Measurements from ENCODE around the gene SH3PXD2B.

DNA sequence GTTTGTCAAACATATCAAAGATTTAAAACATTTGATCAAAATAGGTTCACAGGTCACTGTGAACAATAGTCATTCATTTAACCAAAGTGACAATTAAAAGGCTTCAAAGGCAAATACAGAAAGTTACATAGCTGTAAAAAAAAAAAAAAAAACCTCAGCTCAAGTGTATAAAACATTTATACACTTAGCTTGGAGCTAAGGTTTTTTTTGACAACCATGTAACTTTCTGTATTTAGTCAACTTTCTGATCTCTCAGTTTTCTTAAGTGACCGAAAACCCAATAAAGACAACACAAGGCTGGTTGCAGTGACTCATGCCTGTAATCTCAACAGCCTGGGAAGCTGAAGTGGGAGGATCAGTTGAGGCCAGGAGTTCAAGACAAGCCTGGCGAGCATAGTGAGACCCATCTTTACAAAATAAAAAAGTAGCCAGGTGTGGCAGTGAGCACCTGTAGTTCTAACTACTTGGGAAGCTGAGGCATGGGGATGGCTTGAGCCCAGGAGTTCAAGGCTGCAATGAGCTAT, 154.3 kb downstream of the SH3PXD2B start:
- no peak for TF ChIP-seq POLR2A (IDR thresholded peaks at IDR 0.05)
- TF ChIP-seq, protein P1, sequence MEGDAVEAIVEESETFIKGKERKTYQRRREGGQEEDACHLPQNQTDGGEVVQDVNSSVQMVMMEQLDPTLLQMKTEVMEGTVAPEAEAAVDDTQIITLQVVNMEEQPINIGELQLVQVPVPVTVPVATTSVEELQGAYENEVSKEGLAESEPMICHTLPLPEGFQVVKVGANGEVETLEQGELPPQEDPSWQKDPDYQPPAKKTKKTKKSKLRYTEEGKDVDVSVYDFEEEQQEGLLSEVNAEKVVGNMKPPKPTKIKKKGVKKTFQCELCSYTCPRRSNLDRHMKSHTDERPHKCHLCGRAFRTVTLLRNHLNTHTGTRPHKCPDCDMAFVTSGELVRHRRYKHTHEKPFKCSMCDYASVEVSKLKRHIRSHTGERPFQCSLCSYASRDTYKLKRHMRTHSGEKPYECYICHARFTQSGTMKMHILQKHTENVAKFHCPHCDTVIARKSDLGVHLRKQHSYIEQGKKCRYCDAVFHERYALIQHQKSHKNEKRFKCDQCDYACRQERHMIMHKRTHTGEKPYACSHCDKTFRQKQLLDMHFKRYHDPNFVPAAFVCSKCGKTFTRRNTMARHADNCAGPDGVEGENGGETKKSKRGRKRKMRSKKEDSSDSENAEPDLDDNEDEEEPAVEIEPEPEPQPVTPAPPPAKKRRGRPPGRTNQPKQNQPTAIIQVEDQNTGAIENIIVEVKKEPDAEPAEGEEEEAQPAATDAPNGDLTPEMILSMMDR (IDR thresholded peaks at IDR 0.05): no peak

Measured in vagina (tissue), 2 donors.